ENCODE results near the gene CFAP73.

DNA sequence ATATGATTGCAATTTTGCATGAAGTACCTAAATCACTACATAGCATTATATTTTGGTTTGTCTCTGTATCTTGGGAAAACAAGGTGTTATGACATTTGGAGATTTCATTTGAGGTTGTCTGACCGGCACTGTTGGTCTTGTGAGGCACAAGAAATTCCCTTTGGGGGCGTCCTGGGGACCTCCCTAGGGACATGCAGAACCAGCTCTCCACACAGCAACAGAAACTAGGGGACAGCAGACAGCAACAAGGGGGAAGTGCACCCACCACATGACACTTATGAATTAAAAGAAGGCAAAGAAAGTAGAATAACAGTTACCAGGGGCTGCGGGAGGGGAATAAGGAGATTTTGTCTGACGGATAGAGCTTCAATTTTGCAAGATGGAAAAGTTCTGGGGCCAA is 21.4 kb downstream of the CFAP73 start:
- TF ChIP-seq, protein P1, sequence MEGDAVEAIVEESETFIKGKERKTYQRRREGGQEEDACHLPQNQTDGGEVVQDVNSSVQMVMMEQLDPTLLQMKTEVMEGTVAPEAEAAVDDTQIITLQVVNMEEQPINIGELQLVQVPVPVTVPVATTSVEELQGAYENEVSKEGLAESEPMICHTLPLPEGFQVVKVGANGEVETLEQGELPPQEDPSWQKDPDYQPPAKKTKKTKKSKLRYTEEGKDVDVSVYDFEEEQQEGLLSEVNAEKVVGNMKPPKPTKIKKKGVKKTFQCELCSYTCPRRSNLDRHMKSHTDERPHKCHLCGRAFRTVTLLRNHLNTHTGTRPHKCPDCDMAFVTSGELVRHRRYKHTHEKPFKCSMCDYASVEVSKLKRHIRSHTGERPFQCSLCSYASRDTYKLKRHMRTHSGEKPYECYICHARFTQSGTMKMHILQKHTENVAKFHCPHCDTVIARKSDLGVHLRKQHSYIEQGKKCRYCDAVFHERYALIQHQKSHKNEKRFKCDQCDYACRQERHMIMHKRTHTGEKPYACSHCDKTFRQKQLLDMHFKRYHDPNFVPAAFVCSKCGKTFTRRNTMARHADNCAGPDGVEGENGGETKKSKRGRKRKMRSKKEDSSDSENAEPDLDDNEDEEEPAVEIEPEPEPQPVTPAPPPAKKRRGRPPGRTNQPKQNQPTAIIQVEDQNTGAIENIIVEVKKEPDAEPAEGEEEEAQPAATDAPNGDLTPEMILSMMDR (IDR thresholded peaks at IDR 0.05): no peak
- TF ChIP-seq EP300 (IDR thresholded peaks at IDR 0.05) (no peak), POLR2A (IDR thresholded peaks at IDR 0.05) (no peak), POLR2AphosphoS5 (IDR thresholded peaks at IDR 0.05) (no peak)
